ENCODE data around the gene NOC3L. TPM values are rescaled to one million over a fixed set of nuclear protein-coding genes. Genes with fewer than 3 reads are reported as not detected.

NOC3L gene
- total and polyA plus RNA-seq, 2 donors (not counting 3 experiments of a cell fraction or from before 2014, with no cell fraction given): 4.3 to 20.5 TPM

GRCh38 chr10:94412449-94412848 lies 49.7 kb upstream of the NOC3L start:
- CTCF ChIA-PET: interaction anchor here (1.2 to 4.4 kb wide), 2 partner anchors 9 to 32 kb away, joined by 5 to 26 read pairs; no protein-coding TSS in a partner anchor
- H4K20me1 ChIP-seq (replicated peaks; ENCODE audit: control insufficient read depth, extremely low read depth, insufficient read depth, low read length): no peaks in the 10 kb centered on the region
- POLR2A ChIA-PET: no interaction called here
- no peak overlapping the region for H3K4me3 ChIP-seq (replicated peaks in 1 of 3; ENCODE audit: insufficient read depth in 1 of 3, low read depth in 1 of 3, low read length in 3 of 3)
- BruUV-seq (replicated peaks): no TSS peak
- TF ChIP-seq FOS (IDR thresholded peaks at IDR 0.05; ENCODE audit: borderline replicate concordance, insufficient read depth, low read length) (no peak), POLR2AphosphoS5 (IDR thresholded peaks at IDR 0.05; ENCODE audit: insufficient read depth, low read depth, low read length) (no peak), POLR2A (IDR thresholded peaks at IDR 0.05; ENCODE audit: low read depth, low read length) (no peak), EZH2 (IDR thresholded peaks at IDR 0.05; ENCODE audit: borderline replicate concordance, low read depth, low read length, severe bottlenecking) (no peak)
- TF ChIP-seq, protein P1, sequence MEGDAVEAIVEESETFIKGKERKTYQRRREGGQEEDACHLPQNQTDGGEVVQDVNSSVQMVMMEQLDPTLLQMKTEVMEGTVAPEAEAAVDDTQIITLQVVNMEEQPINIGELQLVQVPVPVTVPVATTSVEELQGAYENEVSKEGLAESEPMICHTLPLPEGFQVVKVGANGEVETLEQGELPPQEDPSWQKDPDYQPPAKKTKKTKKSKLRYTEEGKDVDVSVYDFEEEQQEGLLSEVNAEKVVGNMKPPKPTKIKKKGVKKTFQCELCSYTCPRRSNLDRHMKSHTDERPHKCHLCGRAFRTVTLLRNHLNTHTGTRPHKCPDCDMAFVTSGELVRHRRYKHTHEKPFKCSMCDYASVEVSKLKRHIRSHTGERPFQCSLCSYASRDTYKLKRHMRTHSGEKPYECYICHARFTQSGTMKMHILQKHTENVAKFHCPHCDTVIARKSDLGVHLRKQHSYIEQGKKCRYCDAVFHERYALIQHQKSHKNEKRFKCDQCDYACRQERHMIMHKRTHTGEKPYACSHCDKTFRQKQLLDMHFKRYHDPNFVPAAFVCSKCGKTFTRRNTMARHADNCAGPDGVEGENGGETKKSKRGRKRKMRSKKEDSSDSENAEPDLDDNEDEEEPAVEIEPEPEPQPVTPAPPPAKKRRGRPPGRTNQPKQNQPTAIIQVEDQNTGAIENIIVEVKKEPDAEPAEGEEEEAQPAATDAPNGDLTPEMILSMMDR (IDR thresholded peaks at IDR 0.05; ENCODE audit: extremely low read depth in 1 of 2, insufficient read depth in 1 of 2, low read depth in 1 of 2, low read length in 2 of 2): no peak
- dilution Hi-C loops (cut with MboI; ENCODE audit: extremely low pct_ligation_motif_present, low sequenced_read_pairs): no loop called here
- H3K27ac ChIP-seq (ENCODE audit: insufficient read depth, low read depth, low read length): no peak overlapping the region
- no peaks in the 10 kb centered on the region for H3K9me1 ChIP-seq (replicated peaks; ENCODE audit: control insufficient read depth, extremely low read depth, insufficient read depth, low read length)
- FAIRE-seq: no peak
- H3K79me2 ChIP-seq (ENCODE audit: control insufficient read depth, insufficient read depth, low read length): peaks cover 27% of the 10 kb centered on the region
- H3K4me2 ChIP-seq (ENCODE audit: insufficient read depth, low read length): no peak overlapping the region
- intact Hi-C loops (cut with micrococcal nuclease): no loop called here
- H3K36me3 ChIP-seq (ENCODE audit: control insufficient read depth in 2 of 2, extremely low read depth in 1 of 2, insufficient read depth in 2 of 2, low read length in 2 of 2): no peaks in the 10 kb centered on the region
- DNase-seq (ENCODE audit: low read depth, low spot score): no peak
- H3K27me3 ChIP-seq (ENCODE audit: control insufficient read depth in 2 of 2, insufficient read depth in 2 of 2, low read length in 2 of 2): no peaks in the 10 kb centered on the region
- H3K9me3 ChIP-seq (replicated peaks; ENCODE audit: control insufficient read depth, insufficient read depth, low read length): no peaks in the 10 kb centered on the region
- H3K9ac ChIP-seq (replicated peaks; ENCODE audit: extremely low read depth, insufficient read depth, low read length): no peak overlapping the region
- H2AFZ ChIP-seq (ENCODE audit: low read depth, low read length): no peak overlapping the region
- no peaks in the 10 kb centered on the region for H3K4me1 ChIP-seq (ENCODE audit: control insufficient read depth, extremely low read depth, insufficient read depth, low read length)

- no peaks in the 10 kb centered on the region for H3K9me1 ChIP-seq (replicated peaks; ENCODE audit: control insufficient read depth, extremely low read depth, insufficient read depth, low read length)
- intact Hi-C loops (cut with micrococcal nuclease): no loop called here
- DNase-seq (ENCODE audit: low read depth, low spot score): no peak
- H3K36me3 ChIP-seq (ENCODE audit: control insufficient read depth in 2 of 2, extremely low read depth in 1 of 2, insufficient read depth in 2 of 2, low read length in 2 of 2): no peaks in the 10 kb centered on the region
- H3K4me3 ChIP-seq (replicated peaks in 1 of 3; ENCODE audit: insufficient read depth in 1 of 3, low read depth in 1 of 3, low read length in 3 of 3): no peak overlapping the region
- POLR2A ChIA-PET: no interaction called here
- no peak overlapping the region for H2AFZ ChIP-seq (ENCODE audit: low read depth, low read length)
- H3K9ac ChIP-seq (replicated peaks; ENCODE audit: extremely low read depth, insufficient read depth, low read length): no peak overlapping the region
- H3K79me2 ChIP-seq (ENCODE audit: control insufficient read depth, insufficient read depth, low read length): peaks cover 30% of the 10 kb centered on the region
- H3K27me3 ChIP-seq (ENCODE audit: control insufficient read depth in 2 of 2, insufficient read depth in 2 of 2, low read length in 2 of 2): no peaks in the 10 kb centered on the region
- H3K4me2 ChIP-seq (ENCODE audit: insufficient read depth, low read length): no peak overlapping the region
- H4K20me1 ChIP-seq (replicated peaks; ENCODE audit: control insufficient read depth, extremely low read depth, insufficient read depth, low read length): no peaks in the 10 kb centered on the region
- CTCF ChIA-PET: interaction anchor here (0.6 to 4.4 kb wide), 3 partner anchors 9 to 33 kb away, joined by 3 to 26 read pairs (median 5); partner anchors contain the start of gene TBC1D12
- H3K9me3 ChIP-seq (replicated peaks; ENCODE audit: control insufficient read depth, insufficient read depth, low read length): no peaks in the 10 kb centered on the region
- no peaks in the 10 kb centered on the region for H3K4me1 ChIP-seq (ENCODE audit: control insufficient read depth, extremely low read depth, insufficient read depth, low read length)
- dilution Hi-C loops (cut with MboI; ENCODE audit: extremely low pct_ligation_motif_present, low sequenced_read_pairs): no loop called here
- H3K27ac ChIP-seq (ENCODE audit: insufficient read depth, low read depth, low read length): no peak overlapping the region
- no peak for FAIRE-seq
- TF ChIP-seq POLR2A (IDR thresholded peaks at IDR 0.05; ENCODE audit: low read depth, low read length): no peak
- TF ChIP-seq, protein P2, sequence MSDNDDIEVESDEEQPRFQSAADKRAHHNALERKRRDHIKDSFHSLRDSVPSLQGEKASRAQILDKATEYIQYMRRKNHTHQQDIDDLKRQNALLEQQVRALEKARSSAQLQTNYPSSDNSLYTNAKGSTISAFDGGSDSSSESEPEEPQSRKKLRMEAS (IDR thresholded peaks at IDR 0.05; ENCODE audit: insufficient read depth, insufficient read length): no peak
- TF ChIP-seq, protein P1 (IDR thresholded peaks at IDR 0.05; ENCODE audit: extremely low read depth in 1 of 2, insufficient read depth in 1 of 2, low read depth in 1 of 2, low read length in 2 of 2): no peak
- no peak for TF ChIP-seq POLR2AphosphoS5 (IDR thresholded peaks at IDR 0.05; ENCODE audit: insufficient read depth, low read depth, low read length)
- TF ChIP-seq JUN (IDR thresholded peaks at IDR 0.05; ENCODE audit: borderline replicate concordance, insufficient read depth, insufficient read length, low read depth): no peak
- no peak for TF ChIP-seq MYC (IDR thresholded peaks at IDR 0.05; ENCODE audit: low read depth, low read length)
- no TSS peak for BruUV-seq (replicated peaks)
Measured at GRCh38 chr10:94411304-94411703, 48.6 kb upstream of the NOC3L start.

All from endothelial cell of umbilical vein (primary cell).